Activated CD4-positive, alpha-beta T cell treated with anti-CD3 and anti-CD28 coated beads, Interleukin-2, amount 50 U/mL, for 4 hours (primary cell): ENCODE results near the gene SYNJ2.
A peak's percentile ranks its signal among the peaks of the same experiment; 100 is the strongest.

Experiments used
- DNase-seq, 2 experiments: peaks; one replicate each; pipeline ENCODE4 v3.0.0-alpha.2; 2020

The SYNJ2 gene

GRCh38 chr6:158086504-158087223 is 105.0 kb downstream of the SYNJ2 start:
- no peak for DNase-seq

GRCh38 chr6:158087224-158087867 is 105.7 kb downstream of the SYNJ2 start:
- no peak for DNase-seq

GRCh38 chr6:158092806-158093205 is 111.1 kb downstream of the SYNJ2 start:
- DNase-seq, result no peak

GRCh38 chr6:158095031-158095430 is 113.4 kb downstream of the SYNJ2 start:
- DNase-seq, result no peak

- DNase-seq, result no peak
Observed at GRCh38 chr6:158095671-158096070, 114.0 kb downstream of the SYNJ2 start.

GRCh38 chr6:158103228-158103627 is 121.6 kb downstream of the SYNJ2 start:
- no peak for DNase-seq

- no peak for DNase-seq
Observed at GRCh38 chr6:158104696-158105095, 123.0 kb downstream of the SYNJ2 start.

- DNase-seq, result no peak
Observed at GRCh38 chr6:158109748-158110147, 128.1 kb downstream of the SYNJ2 start.

GRCh38 chr6:158110986-158111385 is 129.3 kb downstream of the SYNJ2 start:
- DNase-seq, result no peak

- no peak for DNase-seq
Observed at GRCh38 chr6:158111987-158112386, 130.3 kb downstream of the SYNJ2 start.

GRCh38 chr6:158113802-158114201 is 132.1 kb downstream of the SYNJ2 start:
- no peak for DNase-seq

- no peak for DNase-seq
Observed at GRCh38 chr6:158115102-158115501, 133.4 kb downstream of the SYNJ2 start.

GRCh38 chr6:158115508-158115907 is 133.8 kb downstream of the SYNJ2 start:
- DNase-seq, result no peak

GRCh38 chr6:158118886-158119285 is 137.2 kb downstream of the SYNJ2 start:
- DNase-seq, result no peak

- no peak for DNase-seq
Observed at GRCh38 chr6:158121335-158121734, 139.7 kb downstream of the SYNJ2 start.

GRCh38 chr6:158122048-158122447 is 140.4 kb downstream of the SYNJ2 start:
- DNase-seq, result no peak

- no peak for DNase-seq
Observed at GRCh38 chr6:158124288-158124687, 142.6 kb downstream of the SYNJ2 start.

GRCh38 chr6:158125271-158125670 is 143.6 kb downstream of the SYNJ2 start:
- no peak for DNase-seq

- peak in 1 of 2 experiments; percentile 1 for DNase-seq
Observed at GRCh38 chr6:158131926-158132325, 150.3 kb downstream of the SYNJ2 start.

- no peak for DNase-seq
Observed at GRCh38 chr6:158142789-158143188, 161.1 kb downstream of the SYNJ2 start.

GRCh38 chr6:158143700-158144099 is 162.0 kb downstream of the SYNJ2 start:
- no peak for DNase-seq
